T follicular helper cell (primary cell): Measurements from ENCODE around the gene MACROH2A2.
"Not testable (repeated sequence)": the region's sequence is repeated elsewhere in the genome, so short reads cannot be mapped to it uniquely, and the experiment has no call there.

ENCODE experiments used
- DNase-seq: peaks from one replicate; pipeline ENCODE4 v3.0.0-alpha.2; 2020; ENCODE audit warnings: low read depth

Gene MACROH2A2

DNA sequence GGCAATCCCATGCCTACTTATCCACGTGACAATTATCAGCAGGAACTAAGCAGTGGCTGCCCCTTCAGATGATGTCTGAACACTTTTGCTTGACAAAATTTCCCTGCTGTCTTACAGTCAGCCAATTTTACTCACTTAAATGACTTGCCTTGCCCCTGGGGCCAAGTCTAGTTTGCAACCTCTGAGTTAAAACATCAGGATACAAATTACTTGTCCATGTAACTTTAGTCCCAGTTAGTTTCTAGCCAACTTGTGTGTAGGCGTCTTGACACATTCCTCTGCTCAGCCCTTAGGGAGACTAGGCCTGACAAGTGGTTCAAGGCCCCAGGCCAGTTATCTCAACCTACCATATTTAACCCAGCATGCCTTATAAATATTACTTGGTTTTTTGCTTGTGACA is 105.5 kb downstream of the MACROH2A2 start:
- no peak for DNase-seq

GRCh38 chr10:70159366-70159765 is 106.7 kb downstream of the MACROH2A2 start:
- DNase-seq = not testable (repeated sequence)

- no peak for DNase-seq
Measured at GRCh38 chr10:70160798-70161197, 108.2 kb downstream of the MACROH2A2 start.
